Non-pigmented ciliary epithelial cell (primary cell): Measurements from ENCODE around the gene LIN52.
A peak's percentile ranks its signal among the peaks of the same experiment; 100 is the strongest.
"Not testable (repeated sequence)": the region's sequence is repeated elsewhere in the genome, so short reads cannot be mapped to it uniquely, and the experiment has no call there.

Experiments used
- DNase-seq: peaks from one replicate; pipeline ENCODE4 v3.0.0-alpha.2; 2010; ENCODE audit warnings: low read depth

LIN52 gene

DNA sequence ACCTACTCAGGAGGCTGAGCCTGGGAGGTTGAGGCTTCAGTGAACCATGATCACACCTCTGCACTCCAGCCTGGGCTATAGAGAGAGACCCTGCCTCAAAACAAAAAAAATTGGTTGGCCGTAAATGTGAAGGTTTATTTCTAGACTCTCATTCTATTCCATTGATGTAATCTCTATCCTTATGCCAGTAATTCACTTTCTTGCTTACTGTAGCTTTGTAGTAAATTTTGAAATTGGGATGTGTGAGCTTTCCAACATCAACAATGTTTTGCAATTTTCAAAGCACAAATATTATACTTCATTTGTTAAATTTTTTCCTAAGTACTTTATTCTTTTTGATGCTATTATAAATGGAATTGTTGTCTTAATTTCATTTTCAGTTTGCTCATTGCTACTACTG lies 24.6 kb downstream of the LIN52 start:
- no peak for DNase-seq

DNA sequence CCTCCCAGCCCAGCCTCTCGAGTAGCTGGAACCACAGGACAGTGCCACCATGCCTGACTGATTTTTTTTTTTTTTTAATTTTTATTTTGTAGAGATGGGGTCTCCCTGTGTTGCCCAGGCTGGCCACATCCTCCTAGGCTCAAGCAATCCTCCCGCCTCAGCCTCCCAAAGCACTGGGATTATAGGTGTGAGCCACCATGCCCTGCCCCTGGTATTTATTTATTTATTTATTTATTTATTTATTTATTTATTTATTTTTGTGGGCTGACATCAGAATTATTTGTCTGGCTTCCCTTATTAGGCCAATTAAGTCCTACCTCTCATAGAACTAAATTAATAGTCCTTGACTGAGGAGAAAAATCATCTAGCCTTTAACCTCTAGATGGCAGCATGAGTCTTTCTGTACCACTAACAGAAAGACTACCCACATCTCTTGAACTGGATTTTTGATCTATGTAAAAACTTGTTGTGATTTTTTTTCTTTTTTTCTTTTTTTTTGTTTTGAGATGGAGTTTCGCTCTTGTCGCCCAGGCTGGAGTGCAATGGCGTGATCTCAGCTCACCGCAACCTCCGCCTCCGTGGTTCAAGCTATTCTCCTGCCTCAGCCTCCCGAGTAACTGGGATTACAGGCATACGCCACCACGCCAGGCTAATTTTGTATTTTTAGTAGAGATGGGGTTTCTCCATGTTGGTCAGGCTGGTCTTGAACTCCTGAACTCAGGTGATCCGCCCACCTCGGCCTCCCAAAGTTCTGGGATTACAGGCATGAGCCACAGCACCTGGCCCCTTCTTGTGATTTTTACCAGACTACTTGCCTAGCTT lies 26.9 kb downstream of the LIN52 start:
- peak; percentile 18 for DNase-seq

DNA sequence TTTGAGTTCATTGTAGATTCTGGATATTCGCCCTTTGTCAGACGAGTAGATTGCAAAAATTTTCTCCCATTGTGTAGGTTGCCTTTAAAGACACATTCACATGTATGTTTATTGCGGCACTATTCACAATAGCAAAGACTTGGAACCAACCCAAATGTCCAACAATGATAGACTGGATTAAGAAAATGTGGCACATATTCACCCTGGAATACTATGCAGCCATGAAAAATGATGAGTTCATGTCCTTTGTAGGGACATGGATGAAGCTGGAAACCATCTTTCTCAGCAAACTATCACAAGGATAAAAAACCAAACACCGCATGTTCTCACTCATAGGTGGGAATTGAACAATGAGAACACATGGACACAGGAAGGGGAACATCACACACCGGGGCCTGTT lies 40.7 kb downstream of the LIN52 start:
- not testable (repeated sequence) for DNase-seq

DNA sequence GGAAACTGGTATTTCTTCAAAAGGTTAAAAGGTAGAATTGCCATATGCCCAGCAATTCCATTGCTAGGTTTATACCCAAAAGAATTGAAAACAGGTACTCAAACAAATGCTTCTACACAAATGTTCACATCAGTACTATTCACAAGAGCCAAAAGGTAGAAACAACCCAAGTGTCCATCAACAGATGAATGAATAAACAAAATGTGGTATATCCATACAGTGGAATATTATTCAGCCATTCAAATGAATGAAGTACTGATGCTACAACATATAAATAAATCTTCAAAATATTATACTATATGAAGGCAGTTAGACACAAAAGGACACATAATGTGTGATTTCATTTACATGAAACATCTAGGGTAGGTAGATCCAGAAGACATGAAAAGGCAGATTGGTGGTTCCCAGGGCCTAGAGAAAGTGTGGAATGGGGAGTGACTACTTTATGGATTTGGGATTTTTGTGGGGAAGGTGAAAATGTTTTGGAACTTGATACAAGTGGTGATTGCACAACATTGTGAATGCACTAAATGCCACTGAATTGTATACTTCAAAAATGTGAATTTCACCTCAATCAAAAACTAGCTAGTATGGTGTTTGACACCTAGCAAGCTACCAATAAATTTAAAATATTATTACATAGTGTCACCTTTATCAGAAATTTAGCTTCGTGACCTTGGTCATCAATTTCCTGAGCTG lies 41.7 kb downstream of the LIN52 start:
- no peak for DNase-seq

DNA sequence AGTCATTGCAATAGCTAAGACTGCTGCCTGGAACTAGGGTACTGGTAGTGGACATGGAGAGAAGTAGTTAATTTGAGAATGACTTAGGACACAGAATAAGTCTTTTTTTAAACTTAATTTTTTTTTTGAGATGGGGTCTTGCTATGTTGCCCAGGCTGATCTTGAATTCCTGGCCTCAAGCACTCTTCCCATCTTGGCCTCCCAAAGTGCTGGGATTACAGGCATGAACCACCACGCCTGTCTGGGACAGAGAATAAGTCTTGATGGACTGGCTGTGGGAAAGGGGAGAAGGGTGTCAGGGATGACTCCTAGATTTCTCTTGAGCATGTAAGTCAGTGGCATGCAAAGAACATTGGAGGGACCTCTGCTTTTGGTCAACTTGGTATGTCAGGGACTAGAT lies 42.9 kb downstream of the LIN52 start:
- DNase-seq: no peak

DNA sequence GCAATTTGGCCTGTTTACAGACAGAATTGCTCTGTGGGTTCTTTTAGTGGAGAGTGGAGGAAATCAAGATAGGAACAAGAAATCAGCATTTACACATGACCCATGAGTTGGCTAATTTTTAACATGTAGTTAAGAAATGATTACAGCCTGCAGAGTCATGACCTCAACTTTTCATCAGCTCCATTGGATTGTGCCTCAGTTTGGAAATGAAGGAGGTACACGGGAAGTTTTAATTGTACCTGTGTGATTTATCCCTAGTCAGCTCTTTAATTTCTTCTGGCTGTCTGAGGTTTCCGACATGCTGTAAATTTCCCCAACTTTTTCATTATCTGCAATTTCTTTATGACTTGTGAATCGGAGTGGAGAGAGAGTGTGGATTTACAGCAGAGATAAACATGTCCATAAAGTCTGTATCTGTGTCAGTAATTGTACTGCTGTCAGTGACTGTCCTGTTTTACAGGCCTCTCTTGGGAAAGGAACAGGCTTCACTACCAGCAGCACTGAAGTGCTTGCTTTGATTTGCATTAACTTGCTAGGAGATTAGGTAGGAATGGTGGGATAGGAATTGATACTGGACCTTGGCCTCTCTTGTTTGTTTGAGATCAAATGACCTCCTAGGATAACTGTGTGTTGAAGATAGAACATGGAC lies 49.2 kb downstream of the LIN52 start:
- DNase-seq: no peak

DNA sequence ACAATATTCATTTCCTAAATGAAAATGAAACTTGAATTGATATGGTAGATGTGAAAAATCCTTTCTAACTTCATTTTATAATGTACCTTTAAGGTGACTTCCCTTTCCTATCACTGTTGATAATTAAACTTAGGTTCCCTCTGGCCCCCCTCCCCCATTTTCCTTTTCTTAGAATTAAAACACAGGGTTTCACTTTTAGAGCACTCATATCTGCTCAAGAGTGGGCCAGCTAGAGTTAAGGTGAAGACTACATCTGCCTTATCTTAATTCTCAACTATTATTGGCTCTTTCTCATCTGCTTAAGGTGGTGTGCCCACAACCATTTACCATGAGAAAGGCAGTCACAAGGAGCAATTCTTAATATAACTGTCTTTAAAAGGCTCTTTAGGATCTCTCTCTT lies 49.7 kb downstream of the LIN52 start:
- DNase-seq: no peak

DNA sequence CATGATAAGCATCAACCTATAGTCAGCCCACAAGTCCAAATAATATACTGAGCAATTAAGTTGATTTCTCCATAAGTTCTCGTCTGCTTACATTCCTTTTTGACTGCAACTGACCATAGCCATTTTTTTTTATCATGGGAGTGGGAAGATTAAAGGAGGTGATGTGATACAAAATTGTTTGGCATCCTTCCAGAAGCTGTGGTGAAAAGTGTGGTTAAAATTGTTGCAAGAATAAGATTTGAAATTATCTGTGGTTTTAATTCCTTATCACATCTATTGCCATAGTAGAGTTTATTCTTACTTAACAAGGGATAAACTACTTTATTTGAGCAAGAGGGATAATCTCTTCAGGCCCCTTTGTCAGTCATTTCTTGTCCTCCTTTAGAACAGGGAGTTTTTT lies 50.7 kb downstream of the LIN52 start:
- peak; percentile 55 for DNase-seq

DNA sequence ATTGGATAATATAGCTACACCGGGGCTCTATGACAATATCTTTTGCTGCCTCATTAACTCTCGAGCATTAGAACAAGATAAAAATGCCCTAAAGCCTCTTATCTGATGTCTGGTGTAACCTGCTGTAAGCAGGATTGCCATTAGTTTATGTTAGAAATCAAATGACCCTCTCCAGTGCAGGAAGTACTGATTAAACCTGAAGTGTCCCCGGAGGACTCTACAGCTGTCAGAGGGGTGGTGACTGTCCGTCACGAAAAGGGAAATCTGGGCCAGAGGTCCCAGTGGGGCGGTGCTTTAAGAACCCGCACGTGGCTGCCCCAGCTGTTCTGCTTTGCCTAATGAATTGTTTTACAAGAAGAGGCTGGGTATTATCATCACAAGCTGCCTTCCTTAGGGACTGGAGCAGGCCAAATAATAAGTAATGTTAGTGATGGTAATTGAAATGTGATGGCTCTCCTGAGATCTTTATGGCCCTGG lies 55.7 kb downstream of the LIN52 start:
- DNase-seq: no peak

DNA sequence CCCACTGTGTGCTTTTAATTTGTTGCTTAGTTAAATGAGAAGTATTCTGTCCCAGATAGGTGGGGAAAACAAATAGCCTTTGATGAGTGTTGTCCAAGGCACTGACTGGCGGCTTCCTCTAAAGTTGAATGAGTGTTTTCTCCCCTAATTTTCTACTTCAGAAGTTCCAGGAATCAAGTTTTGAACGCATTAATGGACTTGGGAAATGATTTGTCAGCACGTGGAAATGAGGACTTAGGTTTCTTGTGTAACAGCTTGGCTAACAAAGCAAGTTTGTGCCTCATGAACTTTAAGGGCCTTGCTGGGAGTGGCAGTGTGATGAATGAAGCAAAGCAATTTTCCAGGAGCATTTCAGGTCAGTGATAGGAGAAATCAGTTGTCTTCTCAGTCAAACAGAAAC lies 56.9 kb downstream of the LIN52 start:
- DNase-seq: no peak

DNA sequence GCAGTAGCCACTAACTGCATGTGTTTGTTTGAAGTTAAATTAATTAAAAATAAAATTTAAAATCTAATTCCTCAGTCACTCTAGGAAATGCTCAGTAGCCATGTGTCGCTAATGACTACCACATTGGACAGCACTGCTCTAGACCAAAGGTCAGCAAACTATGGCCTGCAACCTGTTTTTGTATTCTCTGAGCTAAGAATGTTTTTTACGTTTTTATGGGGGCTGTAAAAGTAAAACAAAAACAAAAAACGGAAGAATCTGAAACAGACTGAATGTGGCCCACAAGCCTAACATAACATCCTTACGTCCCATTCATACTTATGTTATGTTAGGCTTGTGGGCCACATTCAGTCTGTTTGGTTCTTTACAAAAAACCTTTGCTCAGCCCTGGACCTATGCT lies 57.8 kb downstream of the LIN52 start:
- DNase-seq: no peak

DNA sequence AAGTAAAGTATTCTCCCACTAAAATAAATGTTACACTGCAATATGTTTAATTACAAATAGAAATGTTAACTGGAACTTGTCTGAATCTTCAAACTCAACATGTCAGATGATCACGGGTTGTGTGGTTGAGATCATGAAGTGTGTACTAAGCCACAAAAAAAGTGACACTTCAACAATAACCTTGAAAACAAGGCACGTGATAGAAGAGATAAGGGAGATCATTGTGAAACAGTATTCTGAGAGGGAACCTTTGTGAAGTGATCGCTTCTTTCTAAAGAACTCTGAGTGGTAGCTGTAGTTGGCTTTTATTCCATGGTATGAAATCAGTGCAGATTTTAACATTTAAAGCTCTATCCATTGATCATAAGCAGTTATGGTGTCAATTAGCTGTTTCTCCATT lies 60.0 kb downstream of the LIN52 start:
- DNase-seq: no peak

DNA sequence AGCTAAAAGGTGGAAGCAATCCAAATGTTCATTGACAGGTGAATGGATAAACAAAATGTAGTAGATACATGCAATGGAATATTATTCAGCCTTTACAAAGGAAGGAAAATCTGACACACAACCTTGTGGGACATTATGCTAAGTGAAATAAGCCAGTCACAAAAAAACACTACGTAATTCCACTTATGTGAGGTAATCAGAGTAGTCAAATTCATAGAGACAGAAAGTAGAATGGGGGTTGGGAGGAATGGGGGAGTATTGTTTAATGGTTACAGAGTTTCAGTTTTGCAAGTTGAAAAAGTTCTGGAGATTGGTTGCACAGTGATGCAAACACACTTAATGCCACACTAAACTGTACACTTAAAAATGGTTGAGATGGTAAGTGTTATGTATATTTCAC lies 62.8 kb downstream of the LIN52 start:
- DNase-seq: no peak

DNA sequence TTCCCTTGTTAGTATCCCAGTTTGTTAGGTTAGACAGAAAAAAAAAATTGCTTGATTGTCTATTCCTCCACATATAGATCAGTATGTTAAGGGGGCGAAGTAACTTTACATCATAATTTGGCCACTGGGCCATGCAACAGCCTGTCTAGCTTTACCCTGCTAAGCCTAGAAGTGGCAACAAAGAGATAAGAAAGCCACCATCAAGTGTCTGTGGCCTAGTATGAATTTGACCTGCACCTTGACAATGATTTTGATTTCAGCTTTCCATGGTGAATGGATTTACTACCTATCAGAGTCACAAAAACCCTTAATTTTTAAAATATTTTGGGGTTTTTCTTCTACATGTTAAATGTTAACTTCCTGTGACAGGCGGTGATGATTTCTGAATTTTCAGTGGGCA lies 63.9 kb downstream of the LIN52 start:
- no peak for DNase-seq

DNA sequence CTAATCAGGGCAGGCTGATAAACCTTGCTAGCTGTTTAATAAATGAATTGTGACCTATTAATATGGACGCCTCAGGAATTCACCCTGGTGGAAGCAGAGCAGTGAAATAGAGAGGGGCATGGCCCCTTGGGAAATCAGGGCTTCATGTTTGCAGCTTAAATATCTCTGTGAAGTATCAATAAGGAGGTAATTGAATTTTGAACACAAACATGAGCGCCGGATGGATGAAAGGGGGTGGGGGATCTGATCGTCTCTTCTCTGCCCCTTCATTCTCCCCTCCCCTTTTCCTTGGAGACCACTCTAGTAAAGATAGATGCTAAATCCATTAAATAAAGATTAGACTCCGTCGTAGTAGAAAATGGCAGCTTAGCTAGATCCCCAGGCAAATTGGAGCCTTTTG lies 70.5 kb downstream of the LIN52 start:
- no peak for DNase-seq

DNA sequence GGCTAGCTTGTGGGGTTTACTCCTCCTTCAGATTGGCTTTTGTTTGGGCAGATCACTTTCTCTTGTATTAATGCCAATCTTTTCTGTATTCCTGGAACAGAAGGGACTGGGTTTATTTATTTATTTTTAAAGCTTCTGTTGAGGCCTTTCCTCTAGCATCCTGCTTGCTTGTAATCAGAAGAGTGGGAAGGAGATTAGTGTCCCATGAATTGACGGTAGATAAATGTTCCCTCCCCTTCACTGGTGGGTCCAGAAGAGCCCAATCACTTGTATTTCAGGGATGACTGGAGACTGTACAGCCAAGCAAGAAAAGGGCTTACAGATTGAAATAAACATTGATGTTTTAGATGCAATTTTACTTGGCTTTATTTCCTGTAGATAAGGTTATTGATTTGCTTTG lies 71.0 kb downstream of the LIN52 start:
- no peak for DNase-seq

DNA sequence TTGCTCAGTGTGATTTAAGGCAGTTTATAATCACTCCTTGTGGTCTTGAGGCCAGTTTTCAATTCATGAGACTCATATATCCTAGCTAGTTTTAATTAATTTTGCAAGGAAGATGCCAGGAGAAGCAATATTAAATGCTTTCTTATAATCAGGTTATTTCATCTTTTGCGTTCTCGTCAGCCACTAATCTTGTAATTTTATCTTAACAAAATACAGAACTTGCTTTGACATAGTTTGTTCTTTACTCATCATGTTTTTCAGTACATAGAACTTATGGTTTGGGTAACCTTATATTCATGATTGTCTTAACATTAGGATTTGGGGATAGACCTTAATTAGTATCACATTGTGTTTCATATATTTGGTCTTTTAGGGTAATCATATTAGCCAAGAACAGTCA lies 76.0 kb downstream of the LIN52 start:
- DNase-seq: no peak

DNA sequence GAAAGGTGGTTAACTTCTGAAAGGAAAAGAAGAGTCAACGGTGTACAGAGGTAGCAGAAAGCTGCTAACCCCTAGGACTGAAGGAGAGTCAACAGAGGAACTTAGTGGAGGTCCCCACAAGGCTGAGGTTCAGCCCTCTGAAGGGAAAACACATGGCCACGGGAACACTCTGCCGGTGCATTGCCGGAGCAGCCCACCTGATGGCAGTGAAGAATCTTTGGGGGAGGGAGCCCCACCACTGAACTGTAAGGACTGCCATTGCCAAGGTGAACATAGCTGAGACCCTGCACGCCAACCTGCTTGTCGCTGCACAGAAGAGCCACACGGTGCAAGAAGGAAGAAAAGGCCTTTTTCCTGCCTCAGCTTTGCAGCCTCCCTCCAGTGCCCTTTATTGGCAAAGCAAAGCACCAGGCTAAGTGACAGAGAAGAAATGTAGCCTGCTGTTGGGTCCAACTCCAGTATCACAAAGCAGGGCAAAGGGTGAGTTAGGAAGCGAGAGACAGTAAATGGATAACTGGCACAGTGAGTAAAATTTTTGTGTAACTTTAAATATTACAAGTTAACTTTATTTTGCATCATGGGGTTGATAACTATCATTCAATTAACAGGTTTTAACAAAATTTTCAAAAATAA lies 76.9 kb downstream of the LIN52 start:
- no peak for DNase-seq

DNA sequence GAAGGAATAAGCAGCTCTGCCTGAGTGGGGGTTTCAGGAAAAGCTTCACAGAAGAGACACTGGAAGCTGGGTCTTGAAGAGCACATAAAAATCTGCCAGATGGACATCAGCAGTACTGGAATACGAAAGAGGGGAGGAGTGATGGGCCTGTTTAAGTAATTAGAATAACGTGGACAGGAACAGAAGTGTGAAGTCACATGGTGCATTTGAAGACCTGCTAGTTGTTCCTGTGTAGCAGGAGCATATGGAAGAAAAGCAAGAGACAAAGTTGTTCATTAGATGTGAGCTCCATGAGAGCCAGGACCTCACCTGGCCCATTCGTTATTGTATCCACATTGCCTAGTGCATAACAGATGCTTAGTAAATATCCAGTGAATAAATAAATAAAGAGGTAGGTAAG lies 85.2 kb downstream of the LIN52 start:
- no peak for DNase-seq

DNA sequence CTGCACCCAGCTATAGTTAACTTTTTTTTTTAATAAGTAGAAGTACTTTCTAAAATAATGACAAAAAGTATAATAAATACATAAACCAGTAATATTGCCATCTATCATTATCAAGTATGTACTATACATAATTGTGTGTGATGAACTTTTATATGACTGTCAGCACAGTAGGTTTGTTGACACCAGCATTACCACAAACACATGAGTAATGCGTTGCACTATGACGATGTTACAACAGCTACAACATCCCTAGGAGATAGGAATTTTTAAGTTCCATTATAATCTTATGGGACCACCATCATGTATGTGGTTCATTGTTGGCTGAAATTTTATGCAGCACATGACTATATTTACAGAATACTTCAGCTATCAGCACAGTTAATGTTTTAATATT lies 91.6 kb downstream of the LIN52 start:
- DNase-seq: no peak

DNA sequence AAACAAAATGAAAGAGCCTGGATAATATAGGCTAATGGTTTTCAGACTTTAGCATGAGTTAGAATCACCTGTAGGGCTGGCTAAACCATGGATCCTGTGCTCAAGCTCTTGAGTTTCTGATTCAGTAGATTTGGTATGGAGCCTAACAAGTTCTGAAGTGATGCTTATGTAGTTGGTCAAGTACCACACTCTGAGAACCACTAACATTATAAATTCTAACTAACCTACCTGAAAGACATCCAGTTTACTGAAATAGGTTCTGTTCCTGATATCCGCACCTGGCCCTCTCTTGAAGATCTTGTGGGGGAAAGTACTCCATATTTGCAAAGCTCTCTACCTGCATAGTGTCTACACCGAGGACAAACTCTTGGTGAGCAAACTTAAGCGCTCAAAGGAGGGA lies 95.1 kb downstream of the LIN52 start:
- DNase-seq: no peak

DNA sequence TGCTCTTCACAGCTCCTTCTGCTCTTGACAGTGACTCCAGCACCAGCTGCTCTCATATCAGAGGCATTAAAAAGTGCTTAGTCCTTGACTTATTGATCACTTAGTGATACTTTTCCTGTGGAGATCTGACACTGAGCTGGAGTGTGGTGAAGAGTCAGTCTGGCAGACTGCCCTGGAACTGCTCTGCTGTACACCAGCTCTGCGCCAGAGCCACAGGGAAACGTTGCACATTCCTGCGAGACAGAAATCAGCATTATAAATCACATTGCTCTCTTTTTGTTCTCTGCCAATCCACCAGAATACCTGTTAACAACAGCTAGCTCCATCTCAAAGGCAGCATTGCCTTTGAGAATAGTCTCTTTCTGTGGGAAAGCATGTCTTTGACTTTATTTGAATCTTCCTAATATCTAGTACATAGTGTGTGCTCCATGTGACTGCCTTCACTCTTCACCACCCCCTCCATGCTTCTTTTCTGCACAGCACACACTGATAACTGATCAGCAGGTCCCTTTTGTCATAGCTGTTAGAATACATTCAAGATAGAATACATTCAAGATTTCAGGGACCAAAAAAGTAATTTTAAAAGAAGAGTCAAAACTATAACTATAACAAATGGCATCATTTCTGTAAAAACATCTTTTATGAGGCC lies 106.3 kb downstream of the LIN52 start:
- DNase-seq: no peak
